MG63 (cell line): ENCODE results near the gene RPS4Y1. TPM values are rescaled to one million over a fixed set of nuclear protein-coding genes. Genes with fewer than 3 reads are reported as not detected.

Source experiments
- total RNA-seq: library from RNA; depleted of rRNA; stranded (reverse); fragments of >200 nt; shearing (Covaris generic); gene quantifications from 2 replicates; pipeline ENCODE4 v1.2.3, GENCODE V29; 2014; ENCODE audit warnings: low replicate concordance; rRNA removed

RPS4Y1 gene
- total RNA-seq, 1 experiment from 2014 or later = 1,340 TPM

Other genes starting within 250 kb of the RPS4Y1 start
- not detected in 2 replicates for gene SRY, start 53.9 kb upstream of the RPS4Y1 start, total RNA-seq
- gene ZFY, start 93.8 kb downstream of the RPS4Y1 start, total RNA-seq = 23.3 and 37.4 TPM in 2 replicates